Transverse colon (tissue), 4 donors: ENCODE data around the gene TMOD1. TPM values are rescaled to one million over a fixed set of nuclear protein-coding genes. Genes with fewer than 3 reads are reported as not detected.

Experiments used
- DNase-seq: peaks from one replicate; pipeline ENCODE4 v3.0.0-alpha.2; 2019
- H3K27ac ChIP-seq, 4 donors: fragments of 200-600 bp; sonication (generic); 2 replicates each; pipeline ENCODE4 v1.5.1; 2016 to 2018; ENCODE audit warnings: inconsistent platforms in 4 of 4
- H3K27me3 ChIP-seq: fragments of 200-600 bp; sonication (generic); 2 replicates; pipeline ENCODE4 v1.5.1; 2017; ENCODE audit warnings: inconsistent platforms
- H3K36me3 ChIP-seq, 4 donors: fragments of 200-600 bp; sonication (generic); 2 replicates each; pipeline ENCODE4 v1.5.1; 2017 to 2019; ENCODE audit warnings: inconsistent platforms in 4 of 4
- H3K4me1 ChIP-seq, 4 donors: fragments of 200-600 bp; sonication (generic); 2 replicates each; pipeline ENCODE4 v1.5.1; 2017 to 2020; ENCODE audit warnings: inconsistent platforms in 4 of 4
- H3K4me3 ChIP-seq, 4 donors: fragments of 200-600 bp; sonication (generic); 1 replicate in 1 of 4; 2 replicates in 3 of 4; pipeline versions ENCODE4 v1.5.1 to v1.6.1; 2017 to 2019; ENCODE audit warnings: inconsistent platforms in 4 of 4
- H3K9me3 ChIP-seq, 2 donors: fragments of 200-600 bp; sonication (generic); 2 replicates each; pipeline ENCODE4 v1.5.1; 2017 to 2019; ENCODE audit warnings: inconsistent platforms in 2 of 2
- EP300 ChIP-seq: sonication (generic); formaldehyde crosslinking; IDR thresholded peaks from one replicate; pipeline ENCODE4 v1.6.1; 2017; ENCODE audit warnings: antibody characterized with exemption, low read depth
- POLR2A ChIP-seq: fragments of 450-650 bp; IDR thresholded peaks from one replicate; pipeline ENCODE4 v1.6.1; 2016; ENCODE audit warnings: antibody characterized with exemption, mild to moderate bottlenecking, moderate library complexity
- POLR2AphosphoS5 ChIP-seq, 3 donors: sonication (generic); formaldehyde crosslinking; IDR thresholded peaks; one replicate each; pipeline ENCODE4 v1.6.1; 2016; ENCODE audit warnings: antibody characterized with exemption in 3 of 3
- WGBS, 2 donors: methylation state at CpG; one replicate each; pipeline ENCODE4 v1.1.5; 2018; ENCODE audit warnings: low coverage in 1 of 2; 5-methylcytosine and 5-hydroxymethylcytosine counted together
- in situ Hi-C, 4 donors: fragments of 200-750 bp; cut with MboI; loops; one replicate each; pipeline versions ENCODE4 v1.15.0 to v1.15.1; 2017; ENCODE audit warnings: low sequenced_read_pairs in 3 of 4, low pct_ligation_motif_present in 1 of 4, low pct_unique_long_range_greater_than_20kb in 1 of 4
- intact Hi-C: fragments of 100-400 bp; cut with DNase I; formaldehyde crosslinking; loops from one replicate; pipeline ENCODE4 v1.15.1; 2023; ENCODE audit warnings: low total_unique reads
- total RNA-seq, 4 donors: library from RNA; depleted of rRNA; stranded (reverse); fragments of >200 nt; gene quantifications; one replicate each; pipeline ENCODE4 v1.1.0, GENCODE V29; 2016
- TF ChIP-seq, protein P1 (sequence below), 5 experiments: fragments of 200-600 bp in 3 of 5; fragments of 450-650 bp in 2 of 5; sonication (generic) in 3 of 5; IDR thresholded peaks; 1 replicate in 2 of 5; 2 replicates in 3 of 5; pipeline ENCODE4 v1.5.1; 2016 to 2017; ENCODE audit warnings: antibody characterized with exemption in 5 of 5, inconsistent platforms in 3 of 5, mild to moderate bottlenecking in 2 of 5, moderate library complexity in 1 of 5

TMOD1 gene
- total RNA-seq, 4 donors from 2014 or later: 4.2 to 11.6 (median 7.1) TPM

DNA sequence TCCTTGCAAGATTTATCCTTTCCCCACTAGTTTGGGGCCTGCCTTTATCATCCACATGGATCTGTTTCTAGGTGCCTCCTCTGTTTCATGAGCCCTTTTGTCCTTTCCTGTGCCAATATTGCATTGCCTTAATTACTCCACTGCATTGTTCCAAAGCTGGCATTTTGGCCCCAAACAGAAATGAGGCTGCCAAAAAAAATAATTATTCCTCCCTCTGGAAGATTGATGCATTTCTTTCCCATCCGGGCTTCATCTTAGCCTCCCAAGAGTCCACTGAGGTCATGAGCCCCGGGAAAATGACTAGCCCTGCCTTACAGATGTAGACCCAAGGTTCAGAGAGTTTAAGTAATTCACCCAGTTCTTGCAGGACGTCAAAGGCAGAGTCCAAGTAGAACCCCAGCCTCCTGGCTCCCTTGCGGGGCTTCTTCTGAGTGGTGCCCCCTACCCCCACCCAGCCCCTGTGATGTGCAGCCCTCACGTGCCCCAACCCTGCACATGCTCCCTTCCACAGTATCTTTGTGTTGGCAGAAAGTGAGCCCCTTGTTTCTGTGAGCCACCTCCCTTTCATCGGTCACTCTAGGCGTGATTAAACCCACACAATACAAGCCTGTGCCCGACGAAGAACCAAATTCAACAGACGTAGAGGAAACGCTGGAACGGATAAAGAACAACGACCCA is 62.1 kb downstream of the TMOD1 start:
- no peak for DNase-seq
- 63 to 80% methylated on average over 6 to 13 of the region's 13 CpGs for WGBS, 2 donors
- TF ChIP-seq POLR2AphosphoS5 (IDR thresholded peaks at IDR 0.05) (no peak), EP300 (no peak), POLR2A (no peak)
- TF ChIP-seq, protein P1, sequence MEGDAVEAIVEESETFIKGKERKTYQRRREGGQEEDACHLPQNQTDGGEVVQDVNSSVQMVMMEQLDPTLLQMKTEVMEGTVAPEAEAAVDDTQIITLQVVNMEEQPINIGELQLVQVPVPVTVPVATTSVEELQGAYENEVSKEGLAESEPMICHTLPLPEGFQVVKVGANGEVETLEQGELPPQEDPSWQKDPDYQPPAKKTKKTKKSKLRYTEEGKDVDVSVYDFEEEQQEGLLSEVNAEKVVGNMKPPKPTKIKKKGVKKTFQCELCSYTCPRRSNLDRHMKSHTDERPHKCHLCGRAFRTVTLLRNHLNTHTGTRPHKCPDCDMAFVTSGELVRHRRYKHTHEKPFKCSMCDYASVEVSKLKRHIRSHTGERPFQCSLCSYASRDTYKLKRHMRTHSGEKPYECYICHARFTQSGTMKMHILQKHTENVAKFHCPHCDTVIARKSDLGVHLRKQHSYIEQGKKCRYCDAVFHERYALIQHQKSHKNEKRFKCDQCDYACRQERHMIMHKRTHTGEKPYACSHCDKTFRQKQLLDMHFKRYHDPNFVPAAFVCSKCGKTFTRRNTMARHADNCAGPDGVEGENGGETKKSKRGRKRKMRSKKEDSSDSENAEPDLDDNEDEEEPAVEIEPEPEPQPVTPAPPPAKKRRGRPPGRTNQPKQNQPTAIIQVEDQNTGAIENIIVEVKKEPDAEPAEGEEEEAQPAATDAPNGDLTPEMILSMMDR (IDR thresholded peaks at IDR 0.05): no peak
- peak overlapping the region; percentile 24 to 49 (median 48) for H3K27ac ChIP-seq
- in situ Hi-C loops: no loop called here
- H3K36me3 ChIP-seq: no peaks in the 10 kb centered on the region
- no peaks in the 10 kb centered on the region for H3K27me3 ChIP-seq
- H3K4me3 ChIP-seq: no peak overlapping the region
- intact Hi-C loops: no loop called here
- H3K9me3 ChIP-seq: no peaks in the 10 kb centered on the region
- H3K4me1 ChIP-seq: peaks cover 11 to 25% (median 16%) of the 10 kb centered on the region in 4 donors

DNA sequence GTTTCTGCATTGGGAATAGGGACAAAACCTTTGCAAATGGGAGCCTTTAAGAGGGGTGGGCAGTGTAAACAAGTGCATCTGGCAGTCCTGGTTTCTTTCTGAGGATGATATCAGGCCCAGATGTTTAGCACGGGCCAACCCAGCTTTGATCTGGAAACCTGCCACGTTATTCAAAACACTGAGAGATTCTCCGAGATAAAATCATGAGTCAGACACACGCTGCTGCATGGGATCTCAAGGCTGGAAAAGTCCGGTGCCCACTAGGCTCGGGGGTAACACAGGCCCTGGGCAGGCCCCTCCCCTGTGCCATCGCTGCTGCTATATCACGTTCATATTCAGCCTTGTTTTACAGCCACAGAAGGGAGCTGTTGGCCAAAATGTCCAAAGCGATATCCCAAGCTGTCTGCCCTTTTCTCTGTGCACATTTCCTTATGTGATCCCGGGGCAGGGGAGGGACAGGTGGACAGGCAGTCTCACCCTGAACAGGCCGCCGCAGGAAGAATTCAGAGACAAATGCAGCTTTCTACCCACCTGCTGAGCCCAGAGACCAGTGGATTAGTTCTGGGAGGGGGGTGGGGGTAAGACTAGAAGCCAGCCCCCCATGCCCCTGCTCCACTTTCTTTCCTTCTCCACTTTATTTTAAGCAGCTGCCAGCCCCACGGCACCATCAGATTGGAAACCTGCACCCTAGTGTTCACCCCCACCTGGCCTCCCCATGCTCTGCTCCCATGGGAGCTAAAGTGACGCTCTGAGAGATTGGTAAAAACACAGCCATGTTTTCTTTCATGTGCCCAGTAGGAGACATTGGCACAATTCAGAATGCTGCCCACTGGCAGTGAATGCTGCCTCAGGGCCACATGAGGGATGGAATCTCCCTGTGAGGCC is 63.1 kb downstream of the TMOD1 start:
- Histone ChIP-seq H3K4me3 (no peak overlapping the region), H3K27ac (peak overlapping the region; percentile 24 to 49 (median 48)), H3K4me1 (peaks cover 11 to 18% (median 14%) of the 10 kb centered on the region in 4 donors), H3K9me3 (no peaks in the 10 kb centered on the region), H3K36me3 (no peaks in the 10 kb centered on the region), H3K27me3 (no peaks in the 10 kb centered on the region)
- intact Hi-C loops (no loop called here), in situ Hi-C loops (no loop called here)
- TF ChIP-seq POLR2AphosphoS5 (IDR thresholded peaks at IDR 0.05) (no peak), POLR2A (no peak), EP300 (no peak)
- TF ChIP-seq, protein P1 (IDR thresholded peaks at IDR 0.05): no peak
- DNase-seq: peak; percentile 21
- 42% methylated on average over 14 of the region's 14 CpGs; no CpG with 5 or more reads in 1 of the 2 donors for WGBS, 2 donors

DNA sequence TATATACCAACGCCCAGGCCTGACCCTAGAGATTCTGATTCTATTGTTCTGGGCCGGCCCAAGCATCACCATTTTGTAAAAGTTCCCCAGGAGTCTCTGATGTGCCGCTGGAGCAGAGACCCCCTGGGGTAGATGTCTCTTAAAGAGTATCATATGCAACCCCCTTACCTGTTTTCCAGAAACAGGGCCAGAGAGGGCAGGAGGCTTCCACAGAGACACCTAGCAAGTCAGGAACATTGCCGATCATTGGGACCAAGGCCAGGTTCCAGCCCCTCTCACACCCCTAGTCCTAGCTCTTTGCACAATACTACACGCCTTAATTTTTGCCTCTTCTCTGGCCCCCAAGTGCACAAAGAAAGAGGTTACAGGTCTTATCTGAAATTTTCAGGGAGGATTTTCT is 63.8 kb downstream of the TMOD1 start:
- in situ Hi-C loops: no loop called here
- H3K9me3 ChIP-seq: no peaks in the 10 kb centered on the region
- peaks cover 11 to 19% (median 14%) of the 10 kb centered on the region in 4 donors for H3K4me1 ChIP-seq
- no peak for TF ChIP-seq POLR2AphosphoS5 (IDR thresholded peaks at IDR 0.05)
- no peak for TF ChIP-seq POLR2A
- TF ChIP-seq EP300: no peak
- TF ChIP-seq, protein P1 (IDR thresholded peaks at IDR 0.05): no peak
- intact Hi-C loops: no loop called here
- no peak overlapping the region for H3K4me3 ChIP-seq
- WGBS, 2 donors: 87% methylated on average over 5 of the region's 5 CpGs; no CpG with 5 or more reads in 1 of the 2 donors
- H3K27me3 ChIP-seq: no peaks in the 10 kb centered on the region
- H3K27ac ChIP-seq: peak overlapping the region in 2 of 4 donors; percentile 24 to 48
- no peaks in the 10 kb centered on the region for H3K36me3 ChIP-seq
- no peak for DNase-seq

DNA sequence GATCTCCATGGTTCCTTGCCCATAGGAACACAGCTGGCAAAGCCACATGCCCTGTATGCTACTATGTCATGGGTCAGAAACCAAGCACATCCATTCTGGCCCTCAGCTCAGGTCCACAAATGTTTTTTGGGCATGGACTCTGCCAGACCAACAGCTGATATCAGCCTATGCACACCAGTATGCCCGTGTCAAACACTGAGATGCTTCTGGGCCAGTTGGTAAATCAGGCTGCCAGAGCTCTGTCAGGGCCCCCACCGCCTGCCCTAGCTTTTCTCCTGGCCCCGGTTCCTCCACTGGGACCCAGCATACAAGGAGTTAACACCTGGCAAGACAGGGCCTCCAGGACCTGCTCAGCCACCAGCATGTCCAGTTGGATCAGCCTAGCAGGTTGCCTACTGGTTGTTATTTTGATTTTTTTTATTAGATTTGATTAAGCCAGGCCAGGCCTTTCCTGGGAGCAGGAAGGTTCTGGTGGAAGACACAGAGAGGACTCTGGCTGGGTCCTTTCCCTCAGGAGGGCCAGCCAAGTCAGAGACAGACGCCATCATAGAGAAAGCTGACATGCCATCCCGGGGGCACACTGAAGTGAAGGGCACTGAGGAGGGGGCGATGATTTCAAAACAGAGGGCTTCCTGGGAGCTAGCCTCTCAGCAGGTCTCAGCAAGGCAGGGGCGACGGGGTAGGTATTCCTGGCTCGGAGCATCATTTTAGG is 65.9 kb downstream of the TMOD1 start:
- H3K36me3 ChIP-seq: no peaks in the 10 kb centered on the region
- in situ Hi-C loops: no loop called here
- 84% methylated on average over 9 of the region's 9 CpGs; no CpG with 5 or more reads in 1 of the 2 donors for WGBS, 2 donors
- TF ChIP-seq, protein P1 (IDR thresholded peaks at IDR 0.05): no peak
- TF ChIP-seq EP300: no peak
- TF ChIP-seq POLR2A: no peak
- TF ChIP-seq POLR2AphosphoS5 (IDR thresholded peaks at IDR 0.05): no peak
- H3K4me3 ChIP-seq: no peak overlapping the region
- H3K4me1 ChIP-seq: peaks cover 22 to 34% (median 23%) of the 10 kb centered on the region in 4 donors
- intact Hi-C loops: no loop called here
- DNase-seq: no peak
- H3K9me3 ChIP-seq: no peaks in the 10 kb centered on the region
- H3K27me3 ChIP-seq: no peaks in the 10 kb centered on the region
- H3K27ac ChIP-seq: no peak overlapping the region
